Neural cell (in vitro differentiated cells): Measurements from ENCODE around the gene SYTL3.
"Not testable (repeated sequence)": the region's sequence is repeated elsewhere in the genome, so short reads cannot be mapped to it uniquely, and the experiment has no call there.

ENCODE experiments used
- CTCF ChIP-seq: fragments of 450-650 bp; IDR thresholded peaks from 2 replicates; pipeline ENCODE4 v1.5.1; 2014; ENCODE audit warnings: antibody characterized with exemption, mild to moderate bottlenecking, moderate library complexity; ENCODE audit not compliant: poor library complexity, severe bottlenecking
- EP300 ChIP-seq: fragments of 450-650 bp; conservative IDR thresholded peaks from 2 replicates; pipeline ENCODE4 v1.6.1; 2014; ENCODE audit warnings: antibody characterized with exemption, mild to moderate bottlenecking, moderate library complexity; ENCODE audit not compliant: poor library complexity, severe bottlenecking
- EZH2 ChIP-seq: fragments of 200-600, 300-800 bp; shearing (Covaris generic), sonication (generic); IDR thresholded peaks from 2 replicates; pipeline ENCODE4 v1.6.1; 2014; ENCODE audit warnings: antibody characterized with exemption, low read length, borderline replicate concordance, mild to moderate bottlenecking; ENCODE audit not compliant: insufficient read depth, poor library complexity, severe bottlenecking
- POLR2AphosphoS5 ChIP-seq: IDR thresholded peaks from 2 replicates; pipeline ENCODE4 v1.6.1; 2012
- SMC3 ChIP-seq: fragments of 450-650 bp; conservative IDR thresholded peaks from 2 replicates; pipeline ENCODE4 v1.6.1; 2014; ENCODE audit warnings: antibody characterized with exemption, mild to moderate bottlenecking, moderate library complexity; ENCODE audit not compliant: poor library complexity
- TAF1 ChIP-seq: IDR thresholded peaks from 2 replicates; pipeline ENCODE4 v1.6.1; 2012; ENCODE audit warnings: low read depth
- TF ChIP-seq, protein P1 (sequence below): IDR thresholded peaks from 2 replicates; pipeline ENCODE4 v1.6.1; 2012; ENCODE audit warnings: borderline replicate concordance

DNA sequence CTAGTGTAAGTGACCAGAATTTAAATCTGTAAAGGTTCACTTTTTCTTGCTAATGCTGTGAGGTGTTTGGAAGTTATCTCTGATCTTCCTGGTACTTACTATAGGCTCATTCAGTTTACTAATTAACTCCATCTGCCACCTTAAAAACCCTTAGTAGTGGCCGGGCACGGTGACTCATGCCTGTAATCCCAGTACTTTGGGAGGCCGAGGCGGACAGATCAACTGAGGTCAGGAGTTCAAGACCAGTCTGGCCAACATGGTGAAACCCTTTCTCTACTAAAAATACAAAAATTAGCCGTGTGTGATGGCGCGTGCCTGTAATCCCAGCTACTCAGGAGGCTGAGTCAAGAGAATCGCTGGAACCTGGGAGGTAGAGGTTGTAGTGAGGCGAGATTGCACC is 7.1 kb downstream of the SYTL3 start:
- TF ChIP-seq POLR2AphosphoS5, CTCF, EZH2, SMC3, EP300, TAF1: not testable (repeated sequence)
- TF ChIP-seq, protein P1, sequence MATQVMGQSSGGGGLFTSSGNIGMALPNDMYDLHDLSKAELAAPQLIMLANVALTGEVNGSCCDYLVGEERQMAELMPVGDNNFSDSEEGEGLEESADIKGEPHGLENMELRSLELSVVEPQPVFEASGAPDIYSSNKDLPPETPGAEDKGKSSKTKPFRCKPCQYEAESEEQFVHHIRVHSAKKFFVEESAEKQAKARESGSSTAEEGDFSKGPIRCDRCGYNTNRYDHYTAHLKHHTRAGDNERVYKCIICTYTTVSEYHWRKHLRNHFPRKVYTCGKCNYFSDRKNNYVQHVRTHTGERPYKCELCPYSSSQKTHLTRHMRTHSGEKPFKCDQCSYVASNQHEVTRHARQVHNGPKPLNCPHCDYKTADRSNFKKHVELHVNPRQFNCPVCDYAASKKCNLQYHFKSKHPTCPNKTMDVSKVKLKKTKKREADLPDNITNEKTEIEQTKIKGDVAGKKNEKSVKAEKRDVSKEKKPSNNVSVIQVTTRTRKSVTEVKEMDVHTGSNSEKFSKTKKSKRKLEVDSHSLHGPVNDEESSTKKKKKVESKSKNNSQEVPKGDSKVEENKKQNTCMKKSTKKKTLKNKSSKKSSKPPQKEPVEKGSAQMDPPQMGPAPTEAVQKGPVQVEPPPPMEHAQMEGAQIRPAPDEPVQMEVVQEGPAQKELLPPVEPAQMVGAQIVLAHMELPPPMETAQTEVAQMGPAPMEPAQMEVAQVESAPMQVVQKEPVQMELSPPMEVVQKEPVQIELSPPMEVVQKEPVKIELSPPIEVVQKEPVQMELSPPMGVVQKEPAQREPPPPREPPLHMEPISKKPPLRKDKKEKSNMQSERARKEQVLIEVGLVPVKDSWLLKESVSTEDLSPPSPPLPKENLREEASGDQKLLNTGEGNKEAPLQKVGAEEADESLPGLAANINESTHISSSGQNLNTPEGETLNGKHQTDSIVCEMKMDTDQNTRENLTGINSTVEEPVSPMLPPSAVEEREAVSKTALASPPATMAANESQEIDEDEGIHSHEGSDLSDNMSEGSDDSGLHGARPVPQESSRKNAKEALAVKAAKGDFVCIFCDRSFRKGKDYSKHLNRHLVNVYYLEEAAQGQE, result not testable (repeated sequence)
